Measurements from ENCODE around the gene NDUFA8.

GRCh38 chr9:122113574-122113973 lies 46.0 kb downstream of the NDUFA8 start:
- TF ChIP-seq CTCF (conservative IDR thresholded peaks at IDR 0.05) (no peak), ZFX (IDR thresholded peaks at IDR 0.05) (no peak)

Data from C4-2B (cell line).